ENCODE measurements around the gene OR4F6. TPM values are rescaled to one million over a fixed set of nuclear protein-coding genes. Genes with fewer than 3 reads are reported as not detected.
"Not testable (repeated sequence)": the region's sequence is repeated elsewhere in the genome, so short reads cannot be mapped to it uniquely, and the experiment has no call there.

OR4F6 gene
- total and polyA plus RNA-seq, 2 donors (not counting 1 experiment from before 2014, with no cell fraction given), result not detected

GRCh38 chr15:101788503-101789269 lies 14.6 kb upstream of the OR4F6 start:
- H3K9ac ChIP-seq (ENCODE audit: low read length); H3K79me2 ChIP-seq (ENCODE audit: control insufficient read depth, insufficient read depth, low read length); H4K20me1 ChIP-seq (ENCODE audit: control insufficient read depth, insufficient read depth, low read length, poor library complexity, severe bottlenecking); DNase-seq; H3K27me3 ChIP-seq (replicated peaks in 1 of 4; ENCODE audit: control extremely low read depth in 1 of 4, control insufficient read depth in 3 of 4, insufficient read depth in 4 of 4, low read length in 3 of 4); H3K9me3 Mint-ChIP-seq (ENCODE audit: insufficient read depth); CTCF ChIA-PET; POLR2A ChIA-PET; H3K27me3 Mint-ChIP-seq; H3K36me3 ChIP-seq (replicated peaks in 1 of 2; ENCODE audit: control extremely low read depth in 1 of 2, control insufficient read depth in 1 of 2, extremely low read depth in 1 of 2, insufficient read depth in 2 of 2, low read length in 1 of 2); H3K9me3 ChIP-seq (ENCODE audit: control extremely low read depth in 1 of 3, control insufficient read depth in 2 of 3, insufficient read depth in 1 of 3, low read length in 2 of 3); intact Hi-C loops (cut with micrococcal nuclease); H3K27ac ChIP-seq (ENCODE audit: low read length in 2 of 2); H3K4me3 ChIP-seq (ENCODE audit: control extremely low read depth in 1 of 5, extremely low read depth in 1 of 5, insufficient read depth in 1 of 5, low read depth in 2 of 5, low read length in 4 of 5); H3K4me1 Mint-ChIP-seq; H3K4me1 ChIP-seq (ENCODE audit: control insufficient read depth in 2 of 2, insufficient read depth in 2 of 2, low read length in 2 of 2); H3K4me3 Mint-ChIP-seq; H3K27ac Mint-ChIP-seq; H3K4me2 ChIP-seq (replicated peaks; ENCODE audit: low read depth, low read length, poor library complexity, severe bottlenecking); ATAC-seq (ENCODE audit: low read depth); H2AFZ ChIP-seq (ENCODE audit: insufficient read depth, low read depth, low read length, poor library complexity, severe bottlenecking): not testable (repeated sequence)
- WGBS (ENCODE audit: insufficient coverage), result no CpG with 5 or more reads among the region's 5 CpGs

- peaks cover 14% of the 10 kb centered on the region for H3K27me3 Mint-ChIP-seq
- H3K27ac ChIP-seq (ENCODE audit: low read length in 2 of 2); H3K27ac Mint-ChIP-seq; H4K20me1 ChIP-seq (ENCODE audit: control insufficient read depth, insufficient read depth, low read length, poor library complexity, severe bottlenecking); ATAC-seq (ENCODE audit: low read depth); H3K4me3 Mint-ChIP-seq; H3K27me3 ChIP-seq (replicated peaks in 1 of 4; ENCODE audit: control extremely low read depth in 1 of 4, control insufficient read depth in 3 of 4, insufficient read depth in 4 of 4, low read length in 3 of 4); H3K4me3 ChIP-seq (ENCODE audit: control extremely low read depth in 1 of 5, extremely low read depth in 1 of 5, insufficient read depth in 1 of 5, low read depth in 2 of 5, low read length in 4 of 5); POLR2A ChIA-PET; H3K4me1 Mint-ChIP-seq; H3K79me2 ChIP-seq (ENCODE audit: control insufficient read depth, insufficient read depth, low read length); CTCF ChIA-PET; H3K9me3 Mint-ChIP-seq (ENCODE audit: insufficient read depth); intact Hi-C loops (cut with micrococcal nuclease); H3K9ac ChIP-seq (ENCODE audit: low read length); H3K36me3 ChIP-seq (replicated peaks in 1 of 2; ENCODE audit: control extremely low read depth in 1 of 2, control insufficient read depth in 1 of 2, extremely low read depth in 1 of 2, insufficient read depth in 2 of 2, low read length in 1 of 2); DNase-seq; H3K4me2 ChIP-seq (replicated peaks; ENCODE audit: low read depth, low read length, poor library complexity, severe bottlenecking); H3K4me1 ChIP-seq (ENCODE audit: control insufficient read depth in 2 of 2, insufficient read depth in 2 of 2, low read length in 2 of 2); H2AFZ ChIP-seq (ENCODE audit: insufficient read depth, low read depth, low read length, poor library complexity, severe bottlenecking); H3K9me3 ChIP-seq (ENCODE audit: control extremely low read depth in 1 of 3, control insufficient read depth in 2 of 3, insufficient read depth in 1 of 3, low read length in 2 of 3): not testable (repeated sequence)
- no CpG with 5 or more reads among the region's 4 CpGs for WGBS (ENCODE audit: insufficient coverage)
Measured at GRCh38 chr15:101790748-101791147, 12.6 kb upstream of the OR4F6 start.

GRCh38 chr15:101793981-101794380 lies 9.3 kb upstream of the OR4F6 start:
- H3K4me1 Mint-ChIP-seq, result not testable (repeated sequence)

More at GRCh38 chr15:101793981-101794380, 9.3 kb upstream of the OR4F6 start:
- H3K4me3 Mint-ChIP-seq; H4K20me1 ChIP-seq (ENCODE audit: control insufficient read depth, insufficient read depth, low read length, poor library complexity, severe bottlenecking); H3K79me2 ChIP-seq (ENCODE audit: control insufficient read depth, insufficient read depth, low read length); POLR2A ChIA-PET; H2AFZ ChIP-seq (ENCODE audit: insufficient read depth, low read depth, low read length, poor library complexity, severe bottlenecking); H3K9me3 Mint-ChIP-seq (ENCODE audit: insufficient read depth); H3K36me3 ChIP-seq (replicated peaks in 1 of 2; ENCODE audit: control extremely low read depth in 1 of 2, control insufficient read depth in 1 of 2, extremely low read depth in 1 of 2, insufficient read depth in 2 of 2, low read length in 1 of 2); H3K27ac ChIP-seq (ENCODE audit: low read length in 2 of 2); intact Hi-C loops (cut with micrococcal nuclease); ATAC-seq (ENCODE audit: low read depth); H3K27me3 ChIP-seq (replicated peaks in 1 of 4; ENCODE audit: control extremely low read depth in 1 of 4, control insufficient read depth in 3 of 4, insufficient read depth in 4 of 4, low read length in 3 of 4); H3K4me1 ChIP-seq (ENCODE audit: control insufficient read depth in 2 of 2, insufficient read depth in 2 of 2, low read length in 2 of 2); H3K4me2 ChIP-seq (replicated peaks; ENCODE audit: low read depth, low read length, poor library complexity, severe bottlenecking); H3K9me3 ChIP-seq (ENCODE audit: control extremely low read depth in 1 of 3, control insufficient read depth in 2 of 3, insufficient read depth in 1 of 3, low read length in 2 of 3); H3K9ac ChIP-seq (ENCODE audit: low read length); DNase-seq; H3K27ac Mint-ChIP-seq; H3K4me3 ChIP-seq (ENCODE audit: control extremely low read depth in 1 of 5, extremely low read depth in 1 of 5, insufficient read depth in 1 of 5, low read depth in 2 of 5, low read length in 4 of 5); CTCF ChIA-PET: not testable (repeated sequence)
- H3K27me3 Mint-ChIP-seq, result peaks cover 16% of the 10 kb centered on the region
- 89% methylated on average over 6 of the region's 7 CpGs for WGBS (ENCODE audit: insufficient coverage)

Data from B cell (primary cell).